ENCODE results near the gene P2RX7. TPM values are rescaled to one million over a fixed set of nuclear protein-coding genes. Genes with fewer than 3 reads are reported as not detected.
A peak's percentile ranks its signal among the peaks of the same experiment; 100 is the strongest.

Gene P2RX7
- total and polyA plus RNA-seq, 9 of the 15 experiments (the other 6 are each of a cell fraction or from before 2014, with no cell fraction given) = 0.04 to 0.65 (median 0.30) TPM

DNA sequence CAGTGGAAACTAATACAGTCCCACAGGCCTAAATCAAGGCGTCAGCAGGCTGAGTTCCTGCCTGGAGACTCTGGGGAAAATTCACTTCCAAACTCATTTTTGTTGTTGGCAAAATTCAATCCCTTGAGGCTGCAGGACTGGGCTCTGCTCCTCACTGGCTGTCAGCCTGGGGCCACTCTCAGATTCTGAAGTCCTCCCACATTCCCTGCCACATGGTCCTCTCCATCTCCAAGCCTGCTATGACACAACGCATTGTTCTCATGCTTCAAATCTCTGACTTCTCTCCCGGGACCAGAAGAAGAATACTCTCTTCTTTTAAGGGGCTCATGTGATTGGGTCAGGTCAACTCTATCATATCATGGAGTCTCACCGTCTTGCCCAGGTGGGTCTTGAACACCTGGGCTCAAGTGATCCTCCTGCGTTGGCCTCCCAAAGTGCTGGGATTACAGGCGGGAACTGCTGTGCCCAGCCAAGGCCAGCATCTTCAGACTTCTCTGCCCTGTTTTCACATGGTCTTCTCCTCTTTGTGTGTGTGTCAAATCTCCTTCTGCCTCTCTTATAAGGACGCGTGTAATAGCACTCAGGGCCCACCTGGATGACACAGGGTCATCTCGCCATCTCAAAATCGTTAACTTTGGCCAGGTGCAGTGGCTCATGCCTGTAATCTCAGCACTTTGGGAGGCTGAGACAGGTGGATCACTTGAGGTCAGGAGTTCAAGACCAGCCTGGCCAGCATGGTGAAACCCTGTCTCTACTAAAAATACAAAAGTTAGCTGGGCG, 9.7 kb downstream of the P2RX7 start:
- FAIRE-seq = no peak
- Histone ChIP-seq H3K9ac (ENCODE audit: insufficient read depth in 1 of 2, low read depth in 2 of 2, low read length in 2 of 2) (no peak overlapping the region), H3K36me3 (ENCODE audit: control insufficient read depth, insufficient read depth, low read length) (no peaks in the 10 kb centered on the region), H2AFZ (ENCODE audit: low read depth, low read length) (no peak overlapping the region), H3K4me2 (ENCODE audit: insufficient read depth, low read length) (no peak overlapping the region), H3K4me1 (replicated peaks in 1 of 2; ENCODE audit: control insufficient read depth in 2 of 2, insufficient read depth in 2 of 2, low read length in 2 of 2) (peaks cover 5 to 17% of the 10 kb centered on the region in 2 experiments; a peak in 3 of 5 replicates), H3K9me1 (ENCODE audit: control insufficient read depth, insufficient read depth, low read length) (no peaks in the 10 kb centered on the region), H4K20me1 (replicated peaks; ENCODE audit: control insufficient read depth, insufficient read depth, low read length) (no peaks in the 10 kb centered on the region), H3K4me3 (no peak overlapping the region), H3K27ac (ENCODE audit: extremely low read depth, low read depth, low read length) (no peak overlapping the region), H3K27me3 (ENCODE audit: control insufficient read depth in 2 of 2, insufficient read depth in 2 of 2, low read length in 2 of 2) (no peaks in the 10 kb centered on the region), H3K9me3 (replicated peaks; ENCODE audit: control insufficient read depth, insufficient read depth, low read depth, low read length) (no peaks in the 10 kb centered on the region), H3K79me2 (ENCODE audit: control insufficient read depth, insufficient read depth, low read length) (no peaks in the 10 kb centered on the region)
- in situ Hi-C loops (cut with MboI) = no loop called here
- peak; percentile 77 for TF ChIP-seq RBM25 (IDR thresholded peaks at IDR 0.05; ENCODE audit: low read depth, low read length, severe bottlenecking)
- TF ChIP-seq ZFP1 (CRISPR knock-in tag; IDR thresholded peaks at IDR 0.05) = no peak
- 0 out of 2 replicates have a peak, but pooled peaks have one; percentile 9 for TF ChIP-seq CEBPG (CRISPR knock-in tag; IDR thresholded peaks at IDR 0.05)
- TF ChIP-seq CEBPG (tag; conservative IDR thresholded peaks at IDR 0.05 in 1 of 2, IDR thresholded peaks at IDR 0.05 in 1 of 2) = no peak
- TF ChIP-seq XRCC3 (IDR thresholded peaks at IDR 0.05) = no peak
- TF ChIP-seq BRD4 (IDR thresholded peaks at IDR 0.05) = peak; percentile 46; the same call in 1 of the 2 replicates
- no TSS peak for BruUV-seq (replicated peaks)
- CTCF ChIA-PET (ENCODE audit: low intra/inter-chr PET ratio) = no interaction called here
- no peak for ATAC-seq
- intact Hi-C loops (cut with micrococcal nuclease) = no loop called here
- DNase-seq (ENCODE audit: extremely low read depth in 1 of 4, low spot score in 3 of 4) = no peak
- POLR2A ChIA-PET = interaction anchor here (1.1 kb wide), 1 partner anchor 14 kb away, joined by 3 read pairs; no protein-coding TSS in a partner anchor
- WGBS (ENCODE audit: insufficient coverage, low coverage, missing lambda C conversion rate) = 77% methylated on average over 11 of the region's 11 CpGs
